ENCODE measurements around the gene LDLRAD2.

GRCh38 chr1:21867451-21867996 is 55.5 kb downstream of the LDLRAD2 start:
- TF ChIP-seq CTCF (IDR thresholded peaks at IDR 0.05; ENCODE audit: low read depth, low read length, missing input control) (no peak), NR2F2 (IDR thresholded peaks at IDR 0.05) (no peak), JUND (IDR thresholded peaks at IDR 0.05) (no peak), GABPA (IDR thresholded peaks at IDR 0.05 in 1 of 2, conservative IDR thresholded peaks at IDR 0.05 in 1 of 2) (no peak)
